Lower leg skin (tissue), 4 donors: ENCODE data around the gene PLEKHM1. TPM values are rescaled to one million over a fixed set of nuclear protein-coding genes. Genes with fewer than 3 reads are reported as not detected.

ENCODE experiments used
- DNase-seq, 2 donors: peaks; one replicate each; pipeline ENCODE4 v3.0.0-alpha.2; 2019; ENCODE audit warnings: low spot score in 2 of 2
- H3K4me3 ChIP-seq: fragments of 200-600 bp; sonication (generic); 2 replicates; pipeline ENCODE4 v1.5.1; 2017; ENCODE audit warnings: mild to moderate bottlenecking, low read depth; ENCODE audit not compliant: poor library complexity, severe bottlenecking
- CTCF ChIP-seq, 3 donors: fragments of 450-650 bp; IDR thresholded peaks; one replicate each; pipeline ENCODE4 v1.5.1; 2016; ENCODE audit warnings: antibody characterized with exemption in 3 of 3, mild to moderate bottlenecking in 3 of 3, moderate library complexity in 2 of 3
- POLR2A ChIP-seq, 2 donors: fragments of 450-650 bp; IDR thresholded peaks; one replicate each; pipeline ENCODE4 v1.6.1; 2016 to 2017; ENCODE audit warnings: antibody characterized with exemption in 2 of 2, mild to moderate bottlenecking in 1 of 2, moderate library complexity in 1 of 2
- WGBS, 2 donors: methylation state at CpG; one replicate each; pipeline ENCODE4 v1.1.5; 2018; 5-methylcytosine and 5-hydroxymethylcytosine counted together
- intact Hi-C: fragments of 100-400 bp; cut with DNase I; formaldehyde crosslinking; loops from one replicate; pipeline ENCODE4 v1.15.0; 2023; ENCODE audit warnings: low total_unique reads
- total RNA-seq, 4 donors: library from RNA; depleted of rRNA; stranded (reverse); fragments of >200 nt; gene quantifications; one replicate each; pipeline ENCODE4 v1.1.0, GENCODE V29; 2016

Gene PLEKHM1
- total RNA-seq, 4 donors from 2014 or later: 66.7 to 199 (median 130) TPM

GRCh38 chr17:45411348-45412105 lies 79.0 kb downstream of the PLEKHM1 start:
- TF ChIP-seq POLR2A (IDR thresholded peaks at IDR 0.05): no peak
- no peak for TF ChIP-seq CTCF (IDR thresholded peaks at IDR 0.05)
- DNase-seq: no peak
- 85 to 93% methylated on average over 5 of the region's 5 CpGs for WGBS, 2 donors
- no peak overlapping the region for H3K4me3 ChIP-seq
- intact Hi-C loops: no loop called here

DNA sequence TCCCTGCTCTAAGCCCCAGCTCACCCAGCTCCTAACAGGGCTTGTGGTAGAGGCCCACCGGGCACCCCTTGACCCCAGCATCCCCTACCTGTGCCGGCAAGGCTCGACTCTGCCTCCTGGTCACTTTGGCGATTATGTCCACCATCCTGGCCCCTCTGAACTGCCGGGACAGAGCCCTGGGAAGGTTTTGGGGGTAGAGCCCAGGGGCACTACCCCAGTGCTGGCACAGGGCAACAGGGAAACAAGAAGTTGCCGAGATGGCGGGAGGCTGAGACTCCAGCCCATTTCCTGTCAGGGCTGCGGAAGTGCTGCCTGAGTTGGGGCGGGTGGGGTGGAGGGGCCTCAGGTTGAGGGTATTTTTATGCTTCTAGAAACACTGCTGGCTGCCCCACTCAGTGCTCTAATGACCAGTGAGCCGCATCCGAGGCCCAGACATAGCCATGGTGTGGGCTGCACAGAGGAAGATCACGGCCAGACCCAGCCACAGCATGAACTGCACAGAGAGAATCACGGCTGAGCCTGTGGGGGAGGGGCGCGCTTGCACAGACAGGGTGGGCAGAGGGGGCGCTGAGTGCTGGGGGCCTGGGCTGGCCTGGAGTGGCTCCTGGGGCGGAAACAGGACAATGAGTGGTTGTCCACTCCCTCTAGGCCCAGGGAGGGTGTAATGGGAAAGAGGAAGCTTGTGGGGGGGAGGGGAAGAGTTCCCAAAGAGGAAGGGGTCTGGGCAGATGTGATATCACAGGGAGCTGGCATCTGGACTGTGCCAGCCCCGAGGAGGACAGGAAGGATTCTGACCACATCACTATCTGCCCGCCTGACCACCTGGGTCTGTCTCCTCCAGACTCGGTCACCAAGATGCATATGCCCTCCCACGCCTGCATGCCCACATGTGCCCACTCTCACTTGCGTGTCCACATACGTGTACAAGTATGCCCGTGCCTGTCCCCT lies 80.1 kb downstream of the PLEKHM1 start:
- no peak overlapping the region for H3K4me3 ChIP-seq
- intact Hi-C loops: no loop called here
- TF ChIP-seq CTCF (IDR thresholded peaks at IDR 0.05): no peak
- WGBS, 2 donors: 77 to 79% methylated on average over 24 of the region's 24 CpGs
- no peak for DNase-seq

DNA sequence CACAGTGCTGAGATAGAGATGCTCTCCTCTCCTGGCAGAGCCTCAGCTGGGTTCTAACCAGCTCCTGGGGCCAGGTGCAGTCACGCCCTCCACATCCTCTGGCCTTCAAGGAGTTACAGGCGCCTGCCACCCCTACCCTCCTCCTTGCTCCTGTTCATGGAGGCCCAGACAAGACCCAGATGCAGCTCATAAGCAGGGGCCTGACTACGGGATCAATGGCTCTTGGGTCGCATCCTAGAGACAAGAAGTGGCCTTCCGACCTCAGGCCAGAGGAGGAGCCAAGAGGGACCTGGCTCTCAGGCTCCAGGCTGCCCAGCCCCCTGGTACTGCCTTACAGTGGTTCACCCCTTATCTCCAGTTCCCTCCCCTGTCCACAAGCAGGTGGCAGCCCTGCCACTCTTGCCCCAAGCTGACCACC lies 80.9 kb downstream of the PLEKHM1 start:
- TF ChIP-seq POLR2A (IDR thresholded peaks at IDR 0.05) (no peak), CTCF (IDR thresholded peaks at IDR 0.05) (no peak)
- no peak for DNase-seq
- no peak overlapping the region for H3K4me3 ChIP-seq
- WGBS, 2 donors: 58 to 75% methylated on average over 4 to 5 of the region's 5 CpGs
- intact Hi-C loops: no loop called here

GRCh38 chr17:45408611-45409421 lies 81.7 kb downstream of the PLEKHM1 start:
- intact Hi-C loops: no loop called here
- H3K4me3 ChIP-seq: no peak overlapping the region
- no peak for DNase-seq
- TF ChIP-seq CTCF (IDR thresholded peaks at IDR 0.05) (no peak), POLR2A (IDR thresholded peaks at IDR 0.05) (no peak)
- 53 to 61% methylated on average over 11 of the region's 11 CpGs for WGBS, 2 donors

GRCh38 chr17:45406107-45406506 lies 84.4 kb downstream of the PLEKHM1 start:
- WGBS, 2 donors: 87 to 88% methylated on average over 7 of the region's 7 CpGs
- H3K4me3 ChIP-seq: no peak overlapping the region
- no peak for DNase-seq
- intact Hi-C loops: no loop called here
- TF ChIP-seq POLR2A (IDR thresholded peaks at IDR 0.05) (no peak), CTCF (IDR thresholded peaks at IDR 0.05) (no peak)
